GM15510 (cell line): ENCODE results near the gene OPRM1.

ENCODE experiments used
- POLR2A ChIP-seq: IDR thresholded peaks from 3 replicates; pipeline ENCODE4 v1.6.1; 2011; ENCODE audit warnings: borderline replicate concordance; ENCODE audit not compliant: insufficient read length; ENCODE audit errors: extremely low read depth

OPRM1 gene

DNA sequence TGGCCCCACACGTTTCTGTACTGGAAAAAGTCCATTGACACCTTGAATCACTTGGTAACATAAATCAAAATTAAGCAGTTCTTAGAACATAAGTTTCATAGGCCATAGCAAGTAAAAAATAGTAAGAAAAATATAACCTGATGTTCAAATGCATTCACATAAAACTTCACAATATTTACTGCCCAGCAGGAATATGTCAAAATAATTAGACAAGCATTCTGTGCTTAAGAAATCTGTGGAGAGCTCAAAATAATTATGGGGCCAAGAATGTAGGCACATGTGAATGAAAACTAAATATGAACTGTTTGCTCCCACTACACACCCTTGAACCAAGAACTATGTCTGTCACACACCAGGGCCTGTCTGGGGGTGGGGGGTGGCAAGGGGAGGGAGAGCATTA, 246.8 kb downstream of the OPRM1 start:
- no peak for TF ChIP-seq POLR2A

DNA sequence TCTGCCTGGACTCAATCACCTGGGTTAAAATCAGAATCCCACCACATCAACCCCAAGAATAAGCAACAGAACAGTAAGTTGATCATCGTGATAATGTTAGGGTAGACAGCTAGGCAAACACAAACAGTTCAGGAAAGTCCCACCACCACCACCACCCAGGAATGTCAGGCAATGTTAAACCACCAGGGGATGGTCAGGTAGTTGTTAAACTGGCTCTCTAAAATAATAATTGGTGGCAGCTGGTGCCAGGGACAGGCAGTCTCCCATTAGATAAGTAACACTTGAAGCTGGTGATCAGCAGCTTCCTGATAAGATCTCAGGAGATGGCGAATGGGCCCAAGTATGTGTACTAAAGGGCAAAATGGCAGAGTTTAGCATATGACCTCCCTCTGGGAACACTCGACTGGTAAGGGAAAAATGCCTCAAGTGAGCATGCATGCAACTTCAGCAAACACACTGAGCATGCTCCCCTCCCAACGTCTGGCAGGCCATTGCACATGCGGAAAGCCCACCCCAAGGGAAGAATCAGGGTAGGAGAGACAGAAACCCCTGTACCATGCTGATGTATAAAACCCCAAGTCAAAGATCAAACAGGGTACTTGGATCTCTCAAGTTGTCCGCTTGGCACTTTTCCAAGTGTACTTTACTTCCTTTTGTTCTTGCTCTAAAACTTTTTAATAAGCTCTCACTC, 250.9 kb downstream of the OPRM1 start:
- no peak for TF ChIP-seq POLR2A

DNA sequence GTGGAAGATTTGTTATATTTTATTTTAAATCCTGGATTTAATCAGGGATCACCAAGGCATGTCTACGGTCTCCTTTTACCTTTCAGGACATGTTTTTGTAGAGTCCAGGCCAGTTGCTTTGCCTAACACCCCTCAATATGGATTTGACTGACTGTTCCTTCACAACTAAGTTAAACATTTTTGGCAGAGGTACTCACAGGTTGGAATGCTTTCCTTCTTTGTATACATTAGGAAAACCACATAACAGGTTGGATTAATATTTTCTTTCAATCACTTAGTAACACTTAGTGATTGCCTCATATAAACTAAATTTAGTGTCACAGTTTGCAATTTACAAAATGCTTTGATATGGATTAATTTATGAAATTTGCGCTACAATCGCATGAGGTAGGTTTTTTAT, 253.0 kb downstream of the OPRM1 start:
- TF ChIP-seq POLR2A: no peak

- TF ChIP-seq POLR2A: no peak
These were observed 253.9 kb downstream of the OPRM1 start for GRCh38 chr6:154292855-154293519.

DNA sequence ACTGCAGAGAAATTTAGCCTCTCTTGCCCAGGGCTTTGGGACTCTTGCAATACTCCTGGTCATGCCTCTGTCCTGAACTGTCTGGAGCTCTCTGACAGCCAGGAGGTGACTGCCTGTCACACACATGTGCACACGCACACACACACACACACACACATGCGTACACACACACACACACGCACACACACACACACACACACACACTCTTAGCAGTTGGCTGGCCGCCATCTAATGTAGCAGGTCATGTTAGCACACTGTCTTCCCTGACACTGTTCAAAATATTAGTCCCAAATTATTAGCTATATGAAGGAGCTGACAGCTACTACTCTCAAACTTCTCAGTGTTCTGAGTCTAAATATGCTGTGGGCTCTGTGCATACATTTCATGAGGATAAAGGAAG, 256.7 kb downstream of the OPRM1 start:
- TF ChIP-seq POLR2A: no peak
